MV-4-11 (cell line): Measurements from ENCODE around the gene TEX22.

ENCODE experiments used
- DNase-seq: peaks from one replicate; lab custom pipeline; 2025; lab: John Stamatoyannopoulos, UW

Gene TEX22

GRCh38 chr14:105384605-105385321, 13.6 kb upstream of the TEX22 start:
- DNase-seq = no peak

- DNase-seq = no peak
Measured at GRCh38 chr14:105385322-105385637, 13.1 kb upstream of the TEX22 start.

GRCh38 chr14:105385698-105386365, 12.5 kb upstream of the TEX22 start:
- DNase-seq = no peak

- DNase-seq = no peak
Measured at GRCh38 chr14:105386581-105387529, 11.5 kb upstream of the TEX22 start.

- no peak for DNase-seq
Measured at GRCh38 chr14:105387530-105387922, 10.8 kb upstream of the TEX22 start.

GRCh38 chr14:105388110-105388951, 10.0 kb upstream of the TEX22 start:
- DNase-seq = peak; percentile 81

GRCh38 chr14:105388976-105389375, 9.4 kb upstream of the TEX22 start:
- no peak for DNase-seq

- no peak for DNase-seq
Measured at GRCh38 chr14:105389534-105389933, 8.8 kb upstream of the TEX22 start.

GRCh38 chr14:105389976-105390848, 8.1 kb upstream of the TEX22 start:
- peak; percentile 80 for DNase-seq

GRCh38 chr14:105390849-105391500, 7.4 kb upstream of the TEX22 start:
- no peak for DNase-seq

GRCh38 chr14:105391541-105391940, 6.8 kb upstream of the TEX22 start:
- DNase-seq = no peak

- DNase-seq = no peak
Measured at GRCh38 chr14:105392131-105393090, 5.9 kb upstream of the TEX22 start.

- DNase-seq = no peak
Measured at GRCh38 chr14:105393151-105393550, 5.2 kb upstream of the TEX22 start.

GRCh38 chr14:105394714-105395537, 3.4 kb upstream of the TEX22 start:
- no peak for DNase-seq

GRCh38 chr14:105395538-105395854, 2.8 kb upstream of the TEX22 start:
- no peak for DNase-seq

GRCh38 chr14:105397350-105397931, 897 bp upstream of the TEX22 start:
- DNase-seq = no peak

- DNase-seq = no peak
Measured at GRCh38 chr14:105398726-105399465, 558 bp downstream of the TEX22 start.

- DNase-seq = no peak
Measured at GRCh38 chr14:105399466-105399775, 1.1 kb downstream of the TEX22 start.
